ENCODE results near the gene ADORA2B. TPM values are rescaled to one million over a fixed set of nuclear protein-coding genes. Genes with fewer than 3 reads are reported as not detected.
"Not testable (repeated sequence)": the region's sequence is repeated elsewhere in the genome, so short reads cannot be mapped to it uniquely, and the experiment has no call there.

The ADORA2B gene
- total and polyA plus RNA-seq, 12 donors = 0.18 to 2.0 (median 0.64) TPM

DNA sequence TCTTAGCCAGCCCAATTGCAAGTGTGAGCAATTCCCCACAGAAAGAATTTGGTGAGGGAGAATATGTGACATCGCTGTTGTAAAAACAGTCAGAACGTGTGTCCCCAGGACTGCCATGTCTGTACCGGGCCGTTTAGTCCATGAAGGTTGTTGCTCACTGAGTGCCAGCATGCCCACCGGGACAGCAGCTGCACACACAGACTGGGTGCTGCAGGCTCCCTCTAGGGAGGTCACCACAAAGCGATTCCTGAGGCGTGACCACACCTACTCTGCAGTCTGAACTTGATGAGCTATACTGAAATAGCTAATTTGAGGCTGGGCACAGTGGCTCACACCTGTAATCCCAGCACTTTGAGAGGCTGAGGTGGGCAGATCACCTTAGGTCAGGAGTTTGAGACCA lies 44.1 kb upstream of the ADORA2B start:
- ATAC-seq = no peak
- WGBS, 2 donors = 88 to 89% methylated on average over 7 of the region's 7 CpGs
- Histone ChIP-seq H3K27ac (no peak overlapping the region), H3K4me3 (no peak overlapping the region), H3K36me3 (no peaks in the 10 kb centered on the region), H3K4me1 (peaks cover 0 to 6% (median 0%) of the 10 kb centered on the region in 9 donors), H3K27me3 (no peaks in the 10 kb centered on the region), H3K9me3 (peaks cover 0 to 6% (median 0%) of the 10 kb centered on the region in 11 donors)
- intact Hi-C loops (cut with DNase I) = no loop called here
- no peak for TF ChIP-seq CTCF (IDR thresholded peaks at IDR 0.05)
- DNase-seq = no peak

- H3K36me3 ChIP-seq; ATAC-seq; H3K4me3 ChIP-seq; H3K9me3 ChIP-seq; DNase-seq; H3K4me1 ChIP-seq; H3K27me3 ChIP-seq; H3K27ac ChIP-seq; intact Hi-C loops (cut with DNase I): not testable (repeated sequence)
- 94 to 96% methylated on average over 8 of the region's 8 CpGs for WGBS, 2 donors
Observed at GRCh38 chr17:15905236-15905635, 39.7 kb upstream of the ADORA2B start.

DNA sequence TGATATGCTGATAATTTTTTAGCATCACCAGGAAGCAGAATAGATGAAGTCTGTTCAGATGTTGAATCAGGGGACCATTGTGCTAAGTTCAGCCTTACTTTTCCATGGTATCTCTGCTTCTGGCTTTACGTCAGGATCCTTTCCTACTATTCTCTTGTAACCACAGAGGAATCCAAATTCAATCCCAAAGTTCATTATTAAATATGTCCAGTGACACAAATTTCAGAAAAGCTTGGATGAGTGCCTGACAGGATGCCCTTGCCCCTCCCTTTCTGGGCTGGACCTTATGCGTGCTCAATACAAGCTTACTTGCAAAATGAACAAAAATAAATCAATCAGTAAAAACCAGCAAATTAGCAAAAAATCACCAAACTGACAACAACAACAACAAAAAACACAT lies 37.6 kb upstream of the ADORA2B start:
- no peaks in the 10 kb centered on the region for H3K36me3 ChIP-seq
- intact Hi-C loops (cut with DNase I) = no loop called here
- H3K4me3 ChIP-seq = no peak overlapping the region
- ATAC-seq (peak in 3 of 8 donors; percentile 41 to 58 (median 43)), DNase-seq (no peak)
- H3K4me1 ChIP-seq = peaks cover 0 to 10% (median 0%) of the 10 kb centered on the region in 9 donors
- no peaks in the 10 kb centered on the region for H3K9me3 ChIP-seq
- TF ChIP-seq CTCF (IDR thresholded peaks at IDR 0.05) = no peak
- WGBS, 2 donors = 37 to 51% methylated on average over 2 of the region's 2 CpGs
- no peaks in the 10 kb centered on the region for H3K27me3 ChIP-seq
- H3K27ac ChIP-seq = peak overlapping the region in 1 of 10 donors; percentile 23

DNA sequence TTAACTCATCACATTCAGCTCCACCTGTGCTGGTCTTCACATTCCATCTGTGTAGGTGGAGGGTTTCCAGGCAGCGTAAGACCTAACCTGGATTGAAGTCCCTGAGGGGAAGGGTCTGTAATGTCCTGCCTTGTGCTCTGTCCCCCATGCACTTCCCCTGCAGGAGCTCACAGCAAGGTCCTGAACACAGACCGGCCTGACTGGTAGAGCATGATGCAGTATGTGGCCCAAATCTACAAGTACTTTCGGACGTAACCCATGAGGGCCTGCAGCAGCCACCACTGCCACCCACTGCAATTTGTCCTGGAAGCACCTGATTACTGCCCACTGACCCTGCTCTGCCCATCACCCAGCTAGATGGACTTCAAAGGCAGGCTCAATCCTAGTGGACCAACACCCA lies 36.6 kb upstream of the ADORA2B start:
- Histone ChIP-seq H3K36me3 (no peaks in the 10 kb centered on the region), H3K4me1 (peaks cover 0 to 13% (median 2%) of the 10 kb centered on the region in 9 donors), H3K4me3 (no peak overlapping the region), H3K9me3 (no peaks in the 10 kb centered on the region), H3K27me3 (no peaks in the 10 kb centered on the region), H3K27ac (no peak overlapping the region)
- DNase-seq (no peak), ATAC-seq (no peak)
- intact Hi-C loops (cut with DNase I) = no loop called here
- TF ChIP-seq CTCF (IDR thresholded peaks at IDR 0.05) = no peak
- 92 to 97% methylated on average over 4 of the region's 4 CpGs for WGBS, 2 donors

- DNase-seq (peak; percentile 31 to 63), ATAC-seq (peak; percentile 59 to 89 (median 71))
- H3K27ac ChIP-seq = peak overlapping the region in 5 of 10 donors; percentile 20 to 71 (median 64)
- 77 to 87% methylated on average over 9 of the region's 9 CpGs for WGBS, 2 donors
- no peak for TF ChIP-seq CTCF (IDR thresholded peaks at IDR 0.05)
- no peaks in the 10 kb centered on the region for H3K36me3 ChIP-seq
- H3K4me1 ChIP-seq = peaks cover 0 to 24% (median 14%) of the 10 kb centered on the region in 9 donors
- no peaks in the 10 kb centered on the region for H3K9me3 ChIP-seq
- no peak overlapping the region for H3K4me3 ChIP-seq
- intact Hi-C loops (cut with DNase I) = no loop called here
- no peaks in the 10 kb centered on the region for H3K27me3 ChIP-seq
Observed at GRCh38 chr17:15909481-15909991, 35.4 kb upstream of the ADORA2B start.

All from heart right ventricle (tissue), 16 donors.